ENCODE measurements around the gene GALM.

Gene GALM

DNA sequence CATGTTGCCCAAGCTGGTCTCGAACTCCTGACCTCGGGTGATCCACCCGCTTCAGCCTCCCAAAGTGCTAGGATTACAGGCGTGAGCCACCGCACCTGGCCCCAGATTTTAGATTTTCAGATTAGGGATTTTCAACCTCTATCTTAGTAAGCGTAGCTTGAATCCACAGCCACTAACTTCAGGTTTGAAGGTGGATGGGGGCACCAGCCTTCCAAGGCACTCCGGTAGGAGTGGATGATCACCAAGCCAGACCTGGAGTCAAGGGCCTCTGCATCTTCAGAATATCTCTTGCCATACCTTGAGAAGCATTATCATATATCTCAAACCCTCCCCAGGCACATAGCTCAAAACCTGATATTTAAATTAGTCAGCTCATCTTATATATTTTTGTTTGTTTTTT, 17.9 kb downstream of the GALM start:
- no peak for DNase-seq (ENCODE audit: low spot score)
- TF ChIP-seq, protein P1, sequence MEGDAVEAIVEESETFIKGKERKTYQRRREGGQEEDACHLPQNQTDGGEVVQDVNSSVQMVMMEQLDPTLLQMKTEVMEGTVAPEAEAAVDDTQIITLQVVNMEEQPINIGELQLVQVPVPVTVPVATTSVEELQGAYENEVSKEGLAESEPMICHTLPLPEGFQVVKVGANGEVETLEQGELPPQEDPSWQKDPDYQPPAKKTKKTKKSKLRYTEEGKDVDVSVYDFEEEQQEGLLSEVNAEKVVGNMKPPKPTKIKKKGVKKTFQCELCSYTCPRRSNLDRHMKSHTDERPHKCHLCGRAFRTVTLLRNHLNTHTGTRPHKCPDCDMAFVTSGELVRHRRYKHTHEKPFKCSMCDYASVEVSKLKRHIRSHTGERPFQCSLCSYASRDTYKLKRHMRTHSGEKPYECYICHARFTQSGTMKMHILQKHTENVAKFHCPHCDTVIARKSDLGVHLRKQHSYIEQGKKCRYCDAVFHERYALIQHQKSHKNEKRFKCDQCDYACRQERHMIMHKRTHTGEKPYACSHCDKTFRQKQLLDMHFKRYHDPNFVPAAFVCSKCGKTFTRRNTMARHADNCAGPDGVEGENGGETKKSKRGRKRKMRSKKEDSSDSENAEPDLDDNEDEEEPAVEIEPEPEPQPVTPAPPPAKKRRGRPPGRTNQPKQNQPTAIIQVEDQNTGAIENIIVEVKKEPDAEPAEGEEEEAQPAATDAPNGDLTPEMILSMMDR (IDR thresholded peaks at IDR 0.05; ENCODE audit: extremely low read depth, missing control alignments): no peak

DNA sequence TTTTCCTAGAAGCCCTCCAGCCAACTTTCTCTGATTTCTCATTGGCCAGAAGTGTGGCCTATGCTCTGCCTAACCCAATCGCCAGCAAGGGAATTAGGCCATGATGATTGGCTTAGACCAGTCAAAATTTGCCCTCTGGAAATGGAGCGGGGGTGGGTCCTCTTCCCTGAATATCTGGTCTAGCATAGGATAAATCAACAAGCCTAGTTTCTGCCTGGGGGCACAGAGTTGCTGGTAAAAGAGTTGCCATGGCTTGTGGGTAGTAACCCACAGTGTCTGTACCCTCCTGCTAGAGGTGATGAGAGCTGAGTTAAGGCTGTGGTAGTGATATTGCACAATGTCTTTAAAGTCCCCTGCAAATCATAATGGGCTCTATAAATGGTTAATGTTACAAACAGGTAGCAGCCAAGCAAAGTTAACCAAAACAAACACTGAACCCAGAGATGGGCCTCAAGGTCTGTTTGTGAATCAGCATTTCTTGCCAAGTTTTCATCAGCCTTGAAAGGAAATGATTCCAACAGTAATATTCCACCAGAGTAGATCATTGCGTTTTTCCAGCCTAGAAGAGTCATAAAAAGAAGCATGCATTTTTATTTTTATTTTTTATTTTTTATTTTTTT, 19.3 kb downstream of the GALM start:
- TF ChIP-seq, protein P1 (IDR thresholded peaks at IDR 0.05; ENCODE audit: extremely low read depth, missing control alignments): no peak
- no peak for DNase-seq (ENCODE audit: low spot score)

DNA sequence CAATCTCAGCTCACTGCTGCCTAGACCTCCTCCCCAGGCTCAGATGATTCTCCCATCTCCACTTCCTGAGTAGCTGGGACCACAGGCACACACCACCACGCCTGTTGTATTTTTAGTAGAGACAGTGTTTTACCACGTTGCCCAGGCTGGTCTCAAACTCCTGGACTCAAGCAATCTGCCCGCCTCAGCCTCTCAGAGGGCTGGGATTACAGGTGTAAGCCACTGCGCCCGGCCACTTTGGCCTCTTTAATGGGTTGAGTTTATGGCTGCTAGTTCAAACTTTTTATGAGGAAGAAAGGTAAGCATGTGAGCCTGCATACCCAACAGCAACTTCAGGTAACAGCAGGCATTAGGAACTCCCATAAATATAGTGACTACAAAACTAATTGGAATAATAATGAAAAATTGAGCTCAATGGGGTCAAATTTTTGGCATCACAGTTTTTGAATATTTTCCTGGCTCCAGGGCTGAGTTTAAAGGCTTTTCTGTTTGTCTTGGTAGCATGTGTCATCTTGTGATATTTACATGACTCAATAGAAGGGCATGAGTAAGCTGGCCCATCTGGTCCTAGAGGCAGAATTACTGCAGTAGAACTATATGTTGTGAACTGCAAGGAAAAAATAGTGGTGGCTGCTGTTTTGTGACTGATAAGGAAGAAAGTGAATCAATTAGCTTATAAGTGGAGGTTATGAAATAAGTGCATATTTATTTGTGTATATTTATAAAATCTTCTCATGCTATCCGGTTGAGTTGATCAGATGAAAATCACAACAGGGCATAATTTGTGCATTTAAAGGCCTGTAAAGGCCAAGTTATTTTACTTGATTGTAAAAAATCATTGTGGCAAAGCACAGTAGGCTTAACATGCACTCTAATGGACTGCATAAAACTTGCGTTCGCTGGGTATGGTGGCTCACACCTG, 24.8 kb downstream of the GALM start:
- TF ChIP-seq, protein P1 (IDR thresholded peaks at IDR 0.05; ENCODE audit: extremely low read depth, missing control alignments): no peak
- no peak for DNase-seq (ENCODE audit: low spot score)

DNA sequence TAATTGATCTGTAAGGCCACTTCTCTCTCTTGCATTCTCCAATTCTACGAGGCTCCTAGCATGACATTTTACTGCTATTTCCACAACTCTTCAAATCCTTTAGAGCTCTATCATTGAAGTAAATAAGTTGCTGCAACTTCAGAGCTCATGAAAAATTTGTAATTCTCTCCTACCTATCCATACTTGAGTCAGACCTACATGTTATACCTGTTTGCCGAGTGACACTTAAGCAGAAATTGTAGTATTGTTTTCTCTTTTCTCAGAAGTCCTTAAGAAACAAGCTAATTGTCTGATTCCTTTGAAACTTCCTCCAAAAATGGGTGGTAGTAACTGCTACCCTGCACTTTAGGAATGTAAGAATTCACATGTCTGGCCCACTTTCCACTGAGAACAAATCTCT, 26.1 kb downstream of the GALM start:
- DNase-seq (ENCODE audit: low spot score): no peak
- TF ChIP-seq, protein P1 (IDR thresholded peaks at IDR 0.05; ENCODE audit: extremely low read depth, missing control alignments): no peak

DNA sequence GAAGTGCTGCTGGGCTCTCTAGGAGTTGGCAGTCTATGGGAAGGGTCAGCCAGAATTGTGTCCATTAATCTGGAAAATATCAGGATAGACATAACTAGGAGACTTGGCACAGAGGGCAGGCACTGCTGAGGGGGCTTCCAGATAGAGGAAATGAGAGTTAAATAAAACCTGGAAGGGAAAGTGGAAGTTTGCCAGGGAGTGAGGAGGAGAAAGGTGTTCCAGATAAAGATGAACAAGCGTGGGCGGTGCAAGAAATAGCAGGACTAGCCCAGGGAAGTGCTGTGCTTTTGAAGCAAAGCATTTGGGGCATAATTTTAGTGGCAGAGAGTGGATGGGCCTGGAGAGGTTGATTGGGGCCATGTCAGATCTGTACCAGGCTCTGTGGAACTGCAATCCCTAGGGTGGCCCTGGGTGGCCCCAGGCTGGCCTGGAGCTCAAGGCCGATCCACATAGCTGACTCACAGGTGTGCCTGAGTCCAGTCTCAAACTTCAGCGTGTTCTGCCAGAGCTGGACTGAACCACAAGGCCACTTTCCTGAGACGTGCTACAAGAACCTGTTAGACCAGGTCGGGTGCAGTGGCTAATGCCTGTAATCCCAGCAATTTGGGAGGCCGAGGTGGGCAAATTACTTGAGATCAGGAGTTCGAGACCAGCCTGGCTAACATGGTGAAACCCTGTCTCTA, 26.9 kb downstream of the GALM start:
- TF ChIP-seq, protein P1 (IDR thresholded peaks at IDR 0.05; ENCODE audit: extremely low read depth, missing control alignments): no peak
- no peak for DNase-seq (ENCODE audit: low spot score)

DNA sequence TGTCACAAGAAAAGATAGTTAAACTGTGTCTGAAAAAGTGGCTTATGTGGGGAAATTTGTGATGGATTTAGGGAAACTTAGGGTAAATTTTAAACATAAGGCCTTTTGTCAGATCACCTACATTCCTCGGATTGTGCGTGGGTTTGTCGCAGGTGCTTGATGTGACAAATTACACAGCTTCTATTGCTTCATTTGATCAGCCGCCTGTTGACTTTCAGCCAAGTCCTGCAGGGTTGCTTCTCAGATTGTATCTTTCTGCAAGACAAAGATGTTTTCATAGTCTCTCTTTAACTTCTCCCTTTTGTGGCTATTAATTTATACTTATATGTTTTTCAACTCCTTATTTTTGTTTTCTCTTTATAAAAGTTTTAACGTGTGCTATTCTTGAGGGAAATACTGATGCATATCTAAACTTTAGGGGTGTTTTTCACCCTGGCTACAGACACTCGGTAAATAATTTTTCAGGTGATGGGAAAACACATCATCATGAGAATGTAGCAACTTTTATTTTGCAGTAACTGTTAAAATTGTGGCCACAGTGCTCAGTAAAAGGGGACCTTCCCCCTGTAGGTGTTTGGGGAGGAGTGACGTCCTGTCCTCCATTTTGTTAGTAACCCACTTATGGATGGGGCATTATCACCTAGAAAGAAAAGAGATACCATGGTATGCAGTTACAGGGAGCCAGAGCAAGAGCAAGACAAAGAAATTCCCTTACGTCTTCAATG, 31.4 kb downstream of the GALM start:
- no peak for DNase-seq (ENCODE audit: low spot score)
- TF ChIP-seq, protein P1 (IDR thresholded peaks at IDR 0.05; ENCODE audit: extremely low read depth, missing control alignments): no peak
